ENCODE data around the gene CUBN.

The CUBN gene

DNA sequence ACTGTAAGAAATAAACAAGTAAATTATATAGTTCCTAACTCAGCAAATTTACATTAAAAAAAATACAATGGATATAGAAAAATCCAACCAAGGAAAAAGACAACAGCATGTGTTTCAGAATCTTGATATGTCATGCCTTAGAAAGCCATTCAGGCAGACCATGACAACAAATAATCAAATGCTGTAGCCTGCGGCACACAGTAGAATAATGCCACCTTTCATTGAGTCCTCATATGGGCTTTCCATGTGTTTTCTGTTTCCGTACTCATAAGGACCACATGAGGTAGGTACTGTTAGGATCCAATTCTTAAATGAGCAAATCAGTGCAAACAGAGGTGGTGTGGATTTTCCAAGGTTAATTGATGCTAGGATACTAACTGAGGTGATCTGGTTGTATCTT is 138.6 kb downstream of the CUBN start:
- no peaks in the 10 kb centered on the region for H3K36me3 ChIP-seq (ENCODE audit: insufficient read depth, low read length)
- no peak for DNase-seq (ENCODE audit: low read depth, low spot score)
- no peaks in the 10 kb centered on the region for H3K9me3 ChIP-seq (ENCODE audit: low read depth, low read length)
- H3K4me3 ChIP-seq = no peak overlapping the region
- H3K27ac ChIP-seq = no peak overlapping the region
- no peak overlapping the region for H3K9ac ChIP-seq (ENCODE audit: insufficient read length)
- TF ChIP-seq FOXP2 (optimal IDR thresholded peaks at IDR 0.05; ENCODE audit: control extremely low read depth, extremely low read length, insufficient read depth) (no peak), EZH2 (IDR thresholded peaks at IDR 0.05) (no peak), POLR2AphosphoS5 (IDR thresholded peaks at IDR 0.05; ENCODE audit: borderline replicate concordance, low read depth, low read length) (no peak)

DNA sequence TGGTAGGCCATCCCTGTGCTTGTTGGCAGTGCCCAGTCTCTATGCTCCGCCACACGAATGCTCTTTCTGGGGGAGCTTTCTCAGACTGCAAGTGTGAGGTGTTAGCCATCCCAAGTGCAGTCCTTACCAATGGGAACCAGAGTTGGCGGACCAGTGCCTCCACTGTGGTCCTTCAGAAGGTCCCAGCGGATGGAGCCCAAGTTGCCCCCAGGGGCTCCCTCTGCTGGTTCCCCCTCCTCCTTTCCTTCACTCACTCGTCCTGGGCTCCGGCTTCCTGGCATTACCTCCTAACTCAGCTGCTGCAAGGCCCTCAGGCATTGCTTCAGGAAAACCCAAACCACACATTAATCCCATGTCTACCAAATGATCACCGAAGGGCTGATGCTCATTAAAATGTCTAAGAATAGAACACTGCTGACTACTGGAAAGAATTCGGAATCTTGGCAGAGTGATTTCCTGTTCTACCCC is 139.8 kb downstream of the CUBN start:
- peak; percentile 34 for DNase-seq (ENCODE audit: low read depth, low spot score)
- no peak overlapping the region for H3K9ac ChIP-seq (ENCODE audit: insufficient read length)
- H3K36me3 ChIP-seq (ENCODE audit: insufficient read depth, low read length) = no peaks in the 10 kb centered on the region
- no peak; the same call in 1 of the 2 replicates for TF ChIP-seq POLR2AphosphoS5 (IDR thresholded peaks at IDR 0.05; ENCODE audit: borderline replicate concordance, low read depth, low read length)
- no peak for TF ChIP-seq EZH2 (IDR thresholded peaks at IDR 0.05)
- no peaks in the 10 kb centered on the region for H3K9me3 ChIP-seq (ENCODE audit: low read depth, low read length)
- H3K27ac ChIP-seq = no peak overlapping the region
- H3K4me3 ChIP-seq = no peak overlapping the region

DNA sequence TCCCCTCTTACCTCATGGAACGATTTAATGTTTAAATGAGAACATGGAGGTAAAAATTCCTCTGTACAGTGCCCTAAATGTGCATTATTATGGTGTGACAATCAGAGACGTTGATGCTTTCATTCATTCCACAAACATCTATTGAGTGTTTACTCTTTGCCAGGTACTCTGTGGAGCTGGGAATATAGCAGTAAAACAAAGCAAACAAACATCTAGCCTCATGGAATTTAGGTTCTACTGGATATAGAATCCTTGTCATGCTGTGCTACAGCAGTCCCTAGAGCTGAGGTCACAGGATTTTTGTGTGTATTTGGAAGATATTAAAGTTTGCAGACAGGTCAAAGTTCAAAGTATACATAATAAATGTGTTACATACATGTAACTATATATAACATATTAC is 140.7 kb downstream of the CUBN start:
- H3K4me3 ChIP-seq = no peak overlapping the region
- no peak overlapping the region for H3K9ac ChIP-seq (ENCODE audit: insufficient read length)
- no peak overlapping the region for H3K27ac ChIP-seq
- H3K36me3 ChIP-seq (ENCODE audit: insufficient read depth, low read length) = no peaks in the 10 kb centered on the region
- DNase-seq (ENCODE audit: low read depth, low spot score) = no peak
- H3K9me3 ChIP-seq (ENCODE audit: low read depth, low read length) = no peaks in the 10 kb centered on the region
- TF ChIP-seq POLR2AphosphoS5 (IDR thresholded peaks at IDR 0.05; ENCODE audit: borderline replicate concordance, low read depth, low read length) = no peak
- no peak for TF ChIP-seq FOXP2 (optimal IDR thresholded peaks at IDR 0.05; ENCODE audit: control extremely low read depth, extremely low read length, insufficient read depth)
- TF ChIP-seq EZH2 (IDR thresholded peaks at IDR 0.05) = no peak

DNA sequence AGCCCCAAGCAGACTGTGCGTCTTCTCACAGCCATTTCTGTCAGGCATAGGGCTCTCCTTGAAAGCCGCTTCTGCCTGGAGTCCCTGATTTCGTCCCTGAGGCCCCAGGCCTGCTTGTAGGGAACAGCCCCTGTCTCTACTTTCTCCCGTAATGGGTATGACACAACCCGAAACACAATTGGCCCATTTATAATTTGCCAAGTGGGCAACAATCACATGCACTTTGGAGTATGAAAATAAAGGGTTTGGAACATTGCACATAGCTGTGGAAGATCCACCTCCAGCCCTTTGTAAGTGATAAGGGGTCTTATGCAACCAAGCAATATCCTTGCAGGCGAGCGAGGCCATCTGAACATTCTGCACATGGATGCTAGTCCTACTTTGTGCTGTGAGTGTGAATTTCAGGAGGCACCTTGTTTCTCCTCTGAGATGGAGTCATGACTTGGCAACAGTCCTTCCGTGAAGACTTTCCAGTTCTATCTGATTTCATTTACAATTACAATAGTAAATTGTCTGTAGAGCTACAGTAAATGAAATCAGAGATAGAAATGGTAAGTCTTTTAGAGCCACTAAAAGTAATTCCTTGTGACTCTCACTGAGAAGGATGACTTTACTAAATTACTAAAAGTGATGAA is 141.5 kb downstream of the CUBN start:
- no peaks in the 10 kb centered on the region for H3K36me3 ChIP-seq (ENCODE audit: insufficient read depth, low read length)
- no peak for TF ChIP-seq EZH2 (IDR thresholded peaks at IDR 0.05)
- no peak for TF ChIP-seq POLR2AphosphoS5 (IDR thresholded peaks at IDR 0.05; ENCODE audit: borderline replicate concordance, low read depth, low read length)
- TF ChIP-seq FOXP2 (optimal IDR thresholded peaks at IDR 0.05; ENCODE audit: control extremely low read depth, extremely low read length, insufficient read depth) = no peak
- no peak overlapping the region for H3K9ac ChIP-seq (ENCODE audit: insufficient read length)
- peak overlapping the region; percentile 95; the same call in 1 of the 2 replicates for H3K27ac ChIP-seq
- DNase-seq (ENCODE audit: low read depth, low spot score) = no peak
- no peaks in the 10 kb centered on the region for H3K9me3 ChIP-seq (ENCODE audit: low read depth, low read length)
- H3K4me3 ChIP-seq = no peak overlapping the region

DNA sequence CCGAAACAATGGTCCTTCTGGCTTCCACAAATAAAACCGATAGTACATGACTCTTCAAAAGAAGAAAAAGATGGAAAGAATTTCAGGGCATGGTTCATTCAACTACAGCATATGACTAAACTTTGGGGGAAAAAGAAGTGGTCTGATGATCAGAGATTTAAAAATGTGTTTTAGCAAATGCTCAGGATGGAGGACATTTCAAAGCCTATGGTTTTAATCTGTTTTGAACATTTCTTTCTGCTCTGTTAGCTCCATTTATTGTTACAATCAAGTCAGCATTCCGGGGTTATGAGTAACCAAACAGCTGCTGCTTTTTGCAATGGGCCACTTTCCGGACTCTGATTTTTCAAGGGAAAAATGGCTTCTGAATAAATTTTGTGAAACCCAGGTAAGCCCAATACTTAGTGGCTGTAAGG is 142.4 kb downstream of the CUBN start:
- H3K4me3 ChIP-seq = no peak overlapping the region
- no peak for DNase-seq (ENCODE audit: low read depth, low spot score)
- H3K9me3 ChIP-seq (ENCODE audit: low read depth, low read length) = no peaks in the 10 kb centered on the region
- peak overlapping the region; percentile 95 for H3K27ac ChIP-seq
- H3K36me3 ChIP-seq (ENCODE audit: insufficient read depth, low read length) = no peaks in the 10 kb centered on the region
- H3K9ac ChIP-seq (ENCODE audit: insufficient read length) = no peak overlapping the region
- TF ChIP-seq FOXP2 (optimal IDR thresholded peaks at IDR 0.05; ENCODE audit: control extremely low read depth, extremely low read length, insufficient read depth) (no peak), EZH2 (IDR thresholded peaks at IDR 0.05) (no peak), POLR2AphosphoS5 (IDR thresholded peaks at IDR 0.05; ENCODE audit: borderline replicate concordance, low read depth, low read length) (no peak)

DNA sequence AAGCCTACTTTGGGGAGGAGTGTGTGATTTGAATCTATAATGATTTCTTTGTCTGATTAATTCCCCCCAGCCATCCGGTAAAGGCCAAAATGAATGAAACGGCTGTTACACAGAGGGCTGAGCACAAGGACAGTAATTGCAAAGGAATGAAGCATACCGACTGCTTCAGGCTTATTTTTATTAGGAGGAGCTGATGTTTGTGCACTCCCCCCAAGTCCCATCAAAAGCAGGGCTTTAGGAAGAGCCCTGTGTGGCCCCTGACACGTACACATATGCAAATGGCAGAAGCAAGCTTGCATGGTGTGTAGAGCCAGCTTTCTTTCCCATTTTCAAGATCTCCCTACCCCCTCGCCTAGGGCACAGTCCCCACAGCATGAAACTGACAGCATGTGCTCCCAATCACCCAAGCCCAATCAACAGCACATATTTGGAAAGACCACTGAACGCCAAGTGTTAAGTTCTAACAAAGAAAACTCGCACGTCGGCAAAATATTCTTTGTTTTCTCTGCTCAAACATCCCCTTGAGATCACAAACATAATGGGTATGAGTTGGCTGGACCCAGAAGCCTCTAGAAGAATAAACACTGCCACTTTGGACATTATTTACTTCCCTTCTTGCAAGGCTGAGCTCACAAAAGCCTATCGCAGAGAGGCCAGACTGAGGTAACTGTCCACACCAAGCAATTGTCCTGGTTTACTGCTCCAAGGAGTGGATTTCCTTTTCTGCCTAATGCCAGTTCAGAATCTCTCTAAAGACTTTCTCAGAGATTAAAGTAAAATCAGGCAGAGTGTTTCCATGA is 143.0 kb downstream of the CUBN start:
- no peak for TF ChIP-seq POLR2AphosphoS5 (IDR thresholded peaks at IDR 0.05; ENCODE audit: borderline replicate concordance, low read depth, low read length)
- TF ChIP-seq FOXP2 (optimal IDR thresholded peaks at IDR 0.05; ENCODE audit: control extremely low read depth, extremely low read length, insufficient read depth) = no peak
- no peak overlapping the region for H3K9ac ChIP-seq (ENCODE audit: insufficient read length)
- no peaks in the 10 kb centered on the region for H3K36me3 ChIP-seq (ENCODE audit: insufficient read depth, low read length)
- H3K9me3 ChIP-seq (ENCODE audit: low read depth, low read length) = no peaks in the 10 kb centered on the region
- H3K27ac ChIP-seq = peak overlapping the region; percentile 95
- DNase-seq (ENCODE audit: low read depth, low spot score) = no peak
- no peak overlapping the region; the same call in 1 of the 2 replicates for H3K4me3 ChIP-seq

DNA sequence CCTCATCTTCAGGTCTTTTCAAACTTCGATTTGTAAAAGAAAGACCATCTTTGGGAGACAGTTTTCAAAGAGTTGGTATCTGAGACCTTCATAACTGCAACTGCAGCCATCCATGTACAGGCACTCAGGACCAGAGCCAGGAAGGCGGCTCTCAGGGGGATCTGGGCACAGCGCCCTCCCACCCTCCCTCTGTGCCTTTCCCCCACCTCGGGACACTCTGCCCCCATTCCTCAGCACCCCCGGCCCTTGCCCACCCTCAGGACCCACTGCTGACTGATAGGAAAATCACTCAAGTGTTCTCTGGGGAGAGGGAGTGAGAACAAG is 143.6 kb downstream of the CUBN start:
- no peaks in the 10 kb centered on the region for H3K36me3 ChIP-seq (ENCODE audit: insufficient read depth, low read length)
- TF ChIP-seq EZH2 (IDR thresholded peaks at IDR 0.05) (no peak), FOXP2 (optimal IDR thresholded peaks at IDR 0.05; ENCODE audit: control extremely low read depth, extremely low read length, insufficient read depth) (no peak), POLR2AphosphoS5 (IDR thresholded peaks at IDR 0.05; ENCODE audit: borderline replicate concordance, low read depth, low read length) (no peak)
- no peak for DNase-seq (ENCODE audit: low read depth, low spot score)
- H3K4me3 ChIP-seq = no peak overlapping the region; the same call in 1 of the 2 replicates
- H3K27ac ChIP-seq = peak overlapping the region; percentile 95
- H3K9me3 ChIP-seq (ENCODE audit: low read depth, low read length) = no peaks in the 10 kb centered on the region
- no peak overlapping the region for H3K9ac ChIP-seq (ENCODE audit: insufficient read length)

DNA sequence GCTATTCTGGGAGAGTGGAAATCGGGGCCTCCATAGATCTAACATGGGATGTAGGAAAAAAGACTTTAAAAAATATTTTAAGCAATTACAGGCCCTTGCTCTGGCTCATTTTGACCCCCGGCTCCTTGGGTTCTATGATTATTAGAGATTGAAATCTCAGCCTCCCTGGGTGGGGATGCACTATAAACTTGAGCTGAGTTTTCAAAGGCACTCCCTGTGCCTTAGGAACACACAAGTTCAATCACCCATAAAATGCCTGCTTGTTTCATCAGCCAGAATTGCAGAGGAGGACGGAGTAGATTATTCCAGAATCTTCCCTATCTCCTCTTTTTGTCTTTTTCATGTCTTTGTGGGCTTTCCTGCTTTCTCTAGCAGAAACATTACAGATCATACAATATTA is 145.4 kb downstream of the CUBN start:
- Histone ChIP-seq H3K36me3 (ENCODE audit: insufficient read depth, low read length) (no peaks in the 10 kb centered on the region), H3K9me3 (ENCODE audit: low read depth, low read length) (no peaks in the 10 kb centered on the region), H3K4me3 (no peak overlapping the region), H3K27ac (no peak overlapping the region), H3K9ac (ENCODE audit: insufficient read length) (no peak overlapping the region)
- DNase-seq (ENCODE audit: low read depth, low spot score) = no peak
- no peak for TF ChIP-seq EZH2 (IDR thresholded peaks at IDR 0.05)
- TF ChIP-seq POLR2AphosphoS5 (IDR thresholded peaks at IDR 0.05; ENCODE audit: borderline replicate concordance, low read depth, low read length) = no peak
- no peak for TF ChIP-seq FOXP2 (optimal IDR thresholded peaks at IDR 0.05; ENCODE audit: control extremely low read depth, extremely low read length, insufficient read depth)

Measured in SK-N-MC (cell line).